B cell (primary cell): Measurements from ENCODE around the gene CLN3. TPM values are rescaled to one million over a fixed set of nuclear protein-coding genes. Genes with fewer than 3 reads are reported as not detected.
A peak's percentile ranks its signal among the peaks of the same experiment; 100 is the strongest.

Source experiments
- ATAC-seq: fragments of 200-7000 bp; cut with Tn5 transposase; one replicate; pipeline ENCODE4 v1.10.0; 2021; ENCODE audit warnings: low read depth, mild to moderate bottlenecking, moderate number of reproducible peaks, moderate library complexity
- CTCF ChIA-PET: fragments of 350-600 bp; sonication (Branson Sonifier 250); formaldehyde crosslinking; loops from one replicate; lab custom pipeline; 2021; ENCODE audit warnings: antibody characterized with exemption, inconsistent platforms; lab: Charles Lee
- POLR2A ChIA-PET: fragments of 350-600 bp; sonication (Branson Sonifier 250); formaldehyde crosslinking; loops from one replicate; lab custom pipeline; 2021; ENCODE audit warnings: antibody characterized with exemption; lab: Charles Lee
- DNase-seq: peaks from one replicate; pipeline ENCODE4 v3.0.0; 2013
- H2AFZ ChIP-seq: 2 replicates; pipeline ENCODE4 v1.6.1; 2012; ENCODE audit warnings: mild to moderate bottlenecking, low read depth, low read length; ENCODE audit not compliant: insufficient read depth, poor library complexity, severe bottlenecking
- H3K27ac ChIP-seq, 2 donors: 1 replicate in 1 of 2; 2 replicates in 1 of 2; pipeline ENCODE4 v1.5.1; 2012 to 2013; ENCODE audit warnings: low read length in 2 of 2, mild to moderate bottlenecking in 2 of 2, moderate library complexity in 1 of 2
- H3K27me3 ChIP-seq, 4 experiments: fragments of 200-600 bp in 1 of 4; sonication (generic) in 1 of 4; replicated peaks in 1 of 4; 1 replicate in 2 of 4; 2 replicates in 2 of 4; pipeline versions ENCODE4 v1.6.1 to v1.7.0; 2013 to 2016; ENCODE audit warnings: low read length in 3 of 4, mild to moderate bottlenecking in 2 of 4, mixed read lengths in 1 of 4, moderate library complexity in 1 of 4; ENCODE audit not compliant: insufficient read depth in 4 of 4, control insufficient read depth in 3 of 4; ENCODE audit errors: control extremely low read depth in 1 of 4
- H3K36me3 ChIP-seq, 2 experiments: replicated peaks in 1 of 2; 1 replicate in 1 of 2; 2 replicates in 1 of 2; pipeline versions ENCODE4 v1.6.1 to v1.7.1; 2013; ENCODE audit warnings: low read length in 1 of 2; ENCODE audit not compliant: insufficient read depth in 2 of 2, control insufficient read depth in 1 of 2; ENCODE audit errors: control extremely low read depth in 1 of 2, extremely low read depth in 1 of 2
- H3K4me1 ChIP-seq, 2 donors: fragments of 200-600 bp in 1 of 2; sonication (generic) in 1 of 2; 1 replicate in 1 of 2; 2 replicates in 1 of 2; pipeline versions ENCODE4 v1.5.1 to v1.6.1; 2013 to 2017; ENCODE audit warnings: low read length in 2 of 2; ENCODE audit not compliant: control insufficient read depth in 2 of 2, insufficient read depth in 2 of 2
- H3K4me2 ChIP-seq: replicated peaks from 2 replicates; pipeline ENCODE3; 2012; ENCODE audit warnings: mild to moderate bottlenecking, low read depth, low read length; ENCODE audit not compliant: poor library complexity, severe bottlenecking
- H3K4me3 ChIP-seq, 5 experiments: fragments of 200-600 bp in 1 of 5; sonication (generic) in 1 of 5; 1 replicate in 3 of 5; 2 replicates in 2 of 5; pipeline versions ENCODE4 v1.5.1 to v1.7.0; 2011 to 2016; ENCODE audit warnings: low read length in 4 of 5, mild to moderate bottlenecking in 4 of 5, low read depth in 2 of 5, control low read depth in 1 of 5, moderate library complexity in 1 of 5; ENCODE audit not compliant: insufficient read depth in 1 of 5; ENCODE audit errors: control extremely low read depth in 1 of 5, extremely low read depth in 1 of 5
- H3K79me2 ChIP-seq: fragments of 200-600 bp; sonication (generic); one replicate; pipeline ENCODE4 v1.6.0; 2016; ENCODE audit warnings: low read length; ENCODE audit not compliant: control insufficient read depth, insufficient read depth
- H3K9ac ChIP-seq: fragments of 200-600 bp; sonication (generic); 2 replicates; pipeline ENCODE4 v1.6.1; 2017; ENCODE audit warnings: mild to moderate bottlenecking, low read length, moderate library complexity
- H3K9me3 ChIP-seq, 3 donors: one replicate each; pipeline versions ENCODE4 v1.6.1 to v1.7.1; 2013; ENCODE audit warnings: low read length in 2 of 3; ENCODE audit not compliant: control insufficient read depth in 2 of 3, insufficient read depth in 1 of 3; ENCODE audit errors: control extremely low read depth in 1 of 3
- H4K20me1 ChIP-seq: 2 replicates; pipeline ENCODE4 v1.6.0; 2012; ENCODE audit warnings: mild to moderate bottlenecking, low read length; ENCODE audit not compliant: insufficient read depth, control insufficient read depth, poor library complexity, severe bottlenecking
- H3K27ac Mint-ChIP-seq: one replicate; pipeline ENCODE4 v1.8.0; 2021; ENCODE audit warnings: mixed read lengths
- H3K27me3 Mint-ChIP-seq: one replicate; pipeline ENCODE4 v1.8.0; 2021; ENCODE audit warnings: mixed read lengths
- H3K4me1 Mint-ChIP-seq: one replicate; pipeline ENCODE4 v1.8.0; 2021; ENCODE audit warnings: mixed read lengths
- H3K4me3 Mint-ChIP-seq: one replicate; pipeline ENCODE4 v1.8.0; 2021; ENCODE audit warnings: mixed read lengths
- H3K9me3 Mint-ChIP-seq: one replicate; pipeline ENCODE4 v1.8.0; 2022; ENCODE audit warnings: mixed read lengths; ENCODE audit not compliant: insufficient read depth
- CTCF ChIP-seq: fragments of 200-600 bp; IDR thresholded peaks from one replicate; pipeline ENCODE4 v1.8.0; 2022; ENCODE audit warnings: antibody characterized with exemption, mild to moderate bottlenecking
- EZH2 ChIP-seq: IDR thresholded peaks from 2 replicates; pipeline ENCODE4 v1.6.1; 2012; ENCODE audit warnings: borderline replicate concordance, low read depth, mild to moderate bottlenecking, moderate library complexity, low read length; ENCODE audit not compliant: insufficient read depth, poor library complexity, severe bottlenecking
- WGBS: methylation state at CpG from one replicate; pipeline ENCODE4 v1.1.5; 2013; ENCODE audit warnings: missing lambda C conversion rate; ENCODE audit not compliant: insufficient coverage; 5-methylcytosine and 5-hydroxymethylcytosine counted together
- intact Hi-C: fragments of 100-400 bp; cut with micrococcal nuclease; formaldehyde crosslinking; loops from one replicate; pipeline ENCODE4 v1.10.0; 2022
- polyA plus RNA-seq: library from polyadenylated mRNA; depleted of rRNA; stranded (reverse); fragments of >200 nt; gene quantifications from 2 replicates; pipeline ENCODE4 v1.2.3, GENCODE V29; 2012
- total RNA-seq, 2 donors: library from RNA; stranded (reverse); fragments of 120-200 nt in 1 of 2; gene quantifications; 1 replicate in 1 of 2; 2 replicates in 1 of 2; pipeline versions ENCODE4 v1.2.3 to v1.2.4, GENCODE V29; 2013 to 2022

The CLN3 gene
- total and polyA plus RNA-seq, 2 donors (not counting 1 experiment from before 2014, with no cell fraction given), result 34.3 to 37.7 TPM

GRCh38 chr16:28492511-28492910 is 637 bp upstream of the CLN3 start:
- peaks cover 24 to 45% of the 10 kb centered on the region in 2 donors for H3K4me1 ChIP-seq
- no peak for ATAC-seq
- H3K27ac ChIP-seq, result peak overlapping the region; percentile 89 to 99
- peak overlapping the region; percentile 100 for H2AFZ ChIP-seq
- Mint-ChIP-seq H3K27ac (peak overlapping the region; percentile 100), H3K27me3 (no peaks in the 10 kb centered on the region), H3K9me3 (no peaks in the 10 kb centered on the region), H3K4me1 (peaks cover 44% of the 10 kb centered on the region), H3K4me3 (peak overlapping the region; percentile 98)
- H4K20me1 ChIP-seq, result no peaks in the 10 kb centered on the region
- WGBS, result no CpG with 5 or more reads among the region's 4 CpGs
- H3K9me3 ChIP-seq, result no peaks in the 10 kb centered on the region
- intact Hi-C loops, result loop anchor here (5.0 kb wide), 1 partner anchor 480 kb away; the partner anchor contains the start of gene SPNS1
- peak overlapping the region; percentile 87 to 100 (median 94) for H3K4me3 ChIP-seq
- no peak for DNase-seq
- H3K9ac ChIP-seq, result peak overlapping the region; percentile 99
- ChIA-PET CTCF (interaction anchor here (1.2 kb wide), 1 partner anchor 62 kb away, joined by 6 read pairs; the partner anchor contains the start of gene SGF29), POLR2A (interaction anchor here (0.7 kb wide), 4 partner anchors 32 to 459 kb away, joined by 3 to 6 read pairs (median 3); no protein-coding TSS in a partner anchor)
- peaks cover 1 to 9% of the 10 kb centered on the region in 2 experiments for H3K36me3 ChIP-seq
- no peaks in the 10 kb centered on the region for H3K27me3 ChIP-seq
- TF ChIP-seq CTCF, result no peak
- no peak for TF ChIP-seq EZH2
- peaks cover 11% of the 10 kb centered on the region for H3K79me2 ChIP-seq
- H3K4me2 ChIP-seq, result peak overlapping the region; percentile 100
